ENCODE results near the gene COX17. TPM values are rescaled to one million over a fixed set of nuclear protein-coding genes. Genes with fewer than 3 reads are reported as not detected.

Gene COX17
- total and polyA plus RNA-seq, 2 donors (not counting 3 experiments of a cell fraction or from before 2014, with no cell fraction given) = 19.8 to 37.6 TPM

- Histone ChIP-seq H3K4me1 (ENCODE audit: control insufficient read depth, extremely low read depth, insufficient read depth, low read length) (no peaks in the 10 kb centered on the region), H3K79me2 (ENCODE audit: control insufficient read depth, insufficient read depth, low read length) (no peaks in the 10 kb centered on the region), H3K36me3 (ENCODE audit: control insufficient read depth in 2 of 2, extremely low read depth in 1 of 2, insufficient read depth in 2 of 2, low read length in 2 of 2) (no peaks in the 10 kb centered on the region), H3K4me2 (ENCODE audit: insufficient read depth, low read length) (no peak overlapping the region), H3K27me3 (ENCODE audit: control insufficient read depth in 2 of 2, insufficient read depth in 2 of 2, low read length in 2 of 2) (no peaks in the 10 kb centered on the region), H4K20me1 (replicated peaks; ENCODE audit: control insufficient read depth, extremely low read depth, insufficient read depth, low read length) (no peaks in the 10 kb centered on the region), H3K4me3 (replicated peaks in 1 of 3; ENCODE audit: insufficient read depth in 1 of 3, low read depth in 1 of 3, low read length in 3 of 3) (no peak overlapping the region), H3K9ac (replicated peaks; ENCODE audit: extremely low read depth, insufficient read depth, low read length) (no peak overlapping the region), H3K9me1 (replicated peaks; ENCODE audit: control insufficient read depth, extremely low read depth, insufficient read depth, low read length) (no peaks in the 10 kb centered on the region), H3K27ac (ENCODE audit: insufficient read depth, low read depth, low read length) (no peak overlapping the region), H3K9me3 (replicated peaks; ENCODE audit: control insufficient read depth, insufficient read depth, low read length) (no peaks in the 10 kb centered on the region), H2AFZ (ENCODE audit: low read depth, low read length) (no peak overlapping the region)
- POLR2A ChIA-PET = no interaction called here
- FAIRE-seq (no peak), DNase-seq (ENCODE audit: low read depth, low spot score) (no peak)
- CTCF ChIA-PET = interaction anchor here (1.2 kb wide), 1 partner anchor 10 kb away, joined by 3 read pairs; no protein-coding TSS in a partner anchor
- BruUV-seq (replicated peaks) = no TSS peak
- TF ChIP-seq POLR2A (IDR thresholded peaks at IDR 0.05; ENCODE audit: low read depth, low read length) (no peak), JUN (IDR thresholded peaks at IDR 0.05; ENCODE audit: borderline replicate concordance, insufficient read depth, insufficient read length, low read depth) (no peak), MAX (IDR thresholded peaks at IDR 0.05; ENCODE audit: insufficient read depth, insufficient read length) (no peak), POLR2AphosphoS5 (IDR thresholded peaks at IDR 0.05; ENCODE audit: insufficient read depth, low read depth, low read length) (no peak), GATA2 (IDR thresholded peaks at IDR 0.05; ENCODE audit: insufficient read depth, insufficient read length, low read depth, low read length) (no peak), FOS (IDR thresholded peaks at IDR 0.05; ENCODE audit: borderline replicate concordance, insufficient read depth, low read length) (no peak), MYC (IDR thresholded peaks at IDR 0.05; ENCODE audit: low read depth, low read length) (no peak), CTCF (IDR thresholded peaks at IDR 0.05; ENCODE audit: extremely low read depth in 1 of 2, insufficient read depth in 1 of 2, low read depth in 1 of 2, low read length in 2 of 2) (no peak), EZH2 (IDR thresholded peaks at IDR 0.05; ENCODE audit: borderline replicate concordance, low read depth, low read length, severe bottlenecking) (no peak)
- dilution Hi-C loops (cut with MboI; ENCODE audit: extremely low pct_ligation_motif_present, low sequenced_read_pairs) = no loop called here
- intact Hi-C loops (cut with micrococcal nuclease) = no loop called here
These were observed 56.3 kb downstream of the COX17 start for GRCh38 chr3:119620899-119621298.

Other genes starting within 250 kb of the COX17 start
- 53.0 and 56.0 TPM in 2 replicates for gene TMEM39A, start 213.8 kb downstream of the COX17 start, total RNA-seq
- gene TMEM39A, start 213.8 kb downstream of the COX17 start, polyA plus RNA-seq = 43.6 and 44.6 TPM in 2 replicates
- gene POGLUT1, start 208.4 kb downstream of the COX17 start, total RNA-seq = 17.8 and 25.0 TPM in 2 replicates
- gene POGLUT1, start 208.4 kb downstream of the COX17 start, polyA plus RNA-seq = 7.5 and 9.5 TPM in 2 replicates
- gene TIMMDC1, start 178.9 kb downstream of the COX17 start, total RNA-seq = 76.2 and 80.8 TPM in 2 replicates
- gene TIMMDC1, start 178.9 kb downstream of the COX17 start, polyA plus RNA-seq = 49.2 and 61.4 TPM in 2 replicates
- not detected in 2 replicates for gene CD80, start 117.8 kb downstream of the COX17 start, total RNA-seq
- gene CD80, start 117.8 kb downstream of the COX17 start, polyA plus RNA-seq = not detected in 2 replicates
- 6.0 and 8.0 TPM in 2 replicates for gene ADPRH, start 97.9 kb downstream of the COX17 start, total RNA-seq
- gene ADPRH, start 97.9 kb downstream of the COX17 start, polyA plus RNA-seq = 3.3 and 3.5 TPM in 2 replicates
- gene PLA1A, start 79.5 kb downstream of the COX17 start, total RNA-seq = not detected in 2 replicates
- gene PLA1A, start 79.5 kb downstream of the COX17 start, polyA plus RNA-seq = 0.07 and 0.14 TPM in 2 replicates
- 0.66 TPM in 1 of 2 replicates, not detected in the other for gene POPDC2, start 16.8 kb downstream of the COX17 start, total RNA-seq
- gene POPDC2, start 16.8 kb downstream of the COX17 start, polyA plus RNA-seq = 0.57 and 1.3 TPM in 2 replicates
- 0.40 and 0.51 TPM in 2 replicates for gene CFAP91, start 25.6 kb upstream of the COX17 start, total RNA-seq
- gene CFAP91, start 25.6 kb upstream of the COX17 start, polyA plus RNA-seq = 0.54 and 1.0 TPM in 2 replicates
- gene NR1I2, start 104.7 kb upstream of the COX17 start, total RNA-seq = not detected in 2 replicates
- 0.03 TPM in 2 replicates for gene NR1I2, start 104.7 kb upstream of the COX17 start, polyA plus RNA-seq